DOHH2 (cell line): ENCODE data around the gene TRMU.

Experiments
- EZH2phosphoT487 ChIP-seq: fragments of 200-600 bp; sonication (generic); IDR thresholded peaks from 2 replicates; pipeline ENCODE4 v1.6.1; 2017; ENCODE audit warnings: borderline replicate concordance, mild to moderate bottlenecking, antibody characterized with exemption, low read length, moderate library complexity, mixed read lengths
- TF ChIP-seq, protein P1 (sequence below): fragments of 200-600 bp; sonication (generic); IDR thresholded peaks from one replicate; pipeline ENCODE4 v1.5.1; 2014; ENCODE audit warnings: antibody characterized with exemption, mild to moderate bottlenecking, low read depth, low read length; ENCODE audit not compliant: poor library complexity, severe bottlenecking

GRCh38 chr22:46399251-46400024 is 63.9 kb downstream of the TRMU start:
- TF ChIP-seq, protein P1, sequence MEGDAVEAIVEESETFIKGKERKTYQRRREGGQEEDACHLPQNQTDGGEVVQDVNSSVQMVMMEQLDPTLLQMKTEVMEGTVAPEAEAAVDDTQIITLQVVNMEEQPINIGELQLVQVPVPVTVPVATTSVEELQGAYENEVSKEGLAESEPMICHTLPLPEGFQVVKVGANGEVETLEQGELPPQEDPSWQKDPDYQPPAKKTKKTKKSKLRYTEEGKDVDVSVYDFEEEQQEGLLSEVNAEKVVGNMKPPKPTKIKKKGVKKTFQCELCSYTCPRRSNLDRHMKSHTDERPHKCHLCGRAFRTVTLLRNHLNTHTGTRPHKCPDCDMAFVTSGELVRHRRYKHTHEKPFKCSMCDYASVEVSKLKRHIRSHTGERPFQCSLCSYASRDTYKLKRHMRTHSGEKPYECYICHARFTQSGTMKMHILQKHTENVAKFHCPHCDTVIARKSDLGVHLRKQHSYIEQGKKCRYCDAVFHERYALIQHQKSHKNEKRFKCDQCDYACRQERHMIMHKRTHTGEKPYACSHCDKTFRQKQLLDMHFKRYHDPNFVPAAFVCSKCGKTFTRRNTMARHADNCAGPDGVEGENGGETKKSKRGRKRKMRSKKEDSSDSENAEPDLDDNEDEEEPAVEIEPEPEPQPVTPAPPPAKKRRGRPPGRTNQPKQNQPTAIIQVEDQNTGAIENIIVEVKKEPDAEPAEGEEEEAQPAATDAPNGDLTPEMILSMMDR = no peak
- no peak for TF ChIP-seq EZH2phosphoT487
